ENCODE measurements around the gene FAM78B. TPM values are rescaled to one million over a fixed set of nuclear protein-coding genes. Genes with fewer than 3 reads are reported as not detected.

FAM78B gene
- total and polyA plus RNA-seq, 2 of the 8 experiments (the other 6 are each of a cell fraction or from before 2014, with no cell fraction given) = 2.3 to 3.6 TPM

- Histone ChIP-seq H3K4me3 (ENCODE audit: extremely low read depth in 1 of 4, insufficient read depth in 2 of 4, low read depth in 3 of 4, low read length in 4 of 4) (no peak overlapping the region), H4K20me1 (replicated peaks in 1 of 2; ENCODE audit: control insufficient read depth in 1 of 2, insufficient read depth in 2 of 2, low read length in 2 of 2) (no peaks in the 10 kb centered on the region), H2AFZ (ENCODE audit: low read length) (no peak overlapping the region), H3K27me3 (replicated peaks in 1 of 4; ENCODE audit: control insufficient read depth in 3 of 4, extremely low read depth in 1 of 4, insufficient read depth in 3 of 4, low read length in 3 of 4) (no peaks in the 10 kb centered on the region), H2BK15ac (ENCODE audit: low read length) (no peak overlapping the region), H2BK20ac (ENCODE audit: low read length) (no peak overlapping the region), H3K9ac (replicated peaks in 1 of 4; ENCODE audit: extremely low read depth in 1 of 4, low read depth in 3 of 4, low read length in 3 of 4) (no peak overlapping the region), H3K18ac (ENCODE audit: extremely low read depth, low read length) (no peak overlapping the region), H3K4me2 (ENCODE audit: insufficient read depth in 1 of 2, low read depth in 2 of 2, low read length in 2 of 2) (no peak overlapping the region), H3K14ac (ENCODE audit: insufficient read length) (no peak overlapping the region), H2BK12ac (ENCODE audit: low read depth, low read length) (no peak overlapping the region), H4K8ac (ENCODE audit: extremely low read depth, insufficient read depth, low read length) (no peak overlapping the region), H2BK5ac (ENCODE audit: low read depth, low read length) (no peak overlapping the region), H3K79me1 (ENCODE audit: low read depth, low read length) (no peaks in the 10 kb centered on the region), H3K36me3 (ENCODE audit: control insufficient read depth in 2 of 4, insufficient read depth in 4 of 4, low read length in 3 of 4) (no peaks in the 10 kb centered on the region), H3K4ac (replicated peaks; ENCODE audit: insufficient read length, low read depth, low read length) (no peak overlapping the region), H3K56ac (replicated peaks; ENCODE audit: insufficient read length, low read depth, low read length) (no peak overlapping the region), H3K79me2 (ENCODE audit: control insufficient read depth in 1 of 2, insufficient read depth in 2 of 2, low read length in 2 of 2) (no peaks in the 10 kb centered on the region), H4K91ac (replicated peaks; ENCODE audit: insufficient read length, low read length) (no peak overlapping the region), H3K9me3 (ENCODE audit: insufficient read depth in 2 of 2, low read depth in 1 of 2, low read length in 1 of 2) (no peaks in the 10 kb centered on the region), H3K4me1 (replicated peaks in 1 of 4; ENCODE audit: control insufficient read depth in 3 of 4, insufficient read depth in 4 of 4, low read length in 3 of 4) (peaks cover 0 to 4% (median 0%) of the 10 kb centered on the region in 4 experiments; a peak in 1 of 7 replicates), H3K23ac (ENCODE audit: insufficient read length) (no peak overlapping the region), H3K23me2 (ENCODE audit: low read depth, low read length) (no peaks in the 10 kb centered on the region), H2BK120ac (replicated peaks; ENCODE audit: low read depth, low read length) (no peak overlapping the region), H2AK5ac (ENCODE audit: low read depth, low read length) (no peak overlapping the region), H3K27ac (ENCODE audit: low read depth, low read length) (no peak overlapping the region), H4K5ac (ENCODE audit: insufficient read length, low read depth, low read length) (no peak overlapping the region)
- no peak for FAIRE-seq
- WGBS, 2 experiments (ENCODE audit: extremely low coverage in 1 of 2, insufficient coverage in 1 of 2, insufficient read length in 1 of 2, insufficient replicate concordance in 2 of 2, low coverage in 1 of 2, low lambda C conversion rate in 2 of 2, missing lambda C conversion rate in 1 of 2) = 94% methylated on average over 2 of the region's 2 CpGs; no CpG with 5 or more reads in 1 of the 2 experiments
- no peak for DNase-seq (ENCODE audit: low read depth in 1 of 2, low spot score in 2 of 2)
- POLR2A ChIA-PET (ENCODE audit: partially characterized antibody) = no interaction called here
- no peak for TF ChIP-seq CBX5 (IDR thresholded peaks at IDR 0.05; ENCODE audit: low read depth, low read length)
- TF ChIP-seq YY1 (IDR thresholded peaks at IDR 0.05; ENCODE audit: low read depth, low read length) = no peak
- no peak for TF ChIP-seq KDM1A (IDR thresholded peaks at IDR 0.05; ENCODE audit: borderline replicate concordance, low read length)
- TF ChIP-seq BRCA1 (IDR thresholded peaks at IDR 0.05; ENCODE audit: low read depth, low read length) = no peak
- CTCF ChIA-PET (ENCODE audit: partially characterized antibody) = interaction anchor here (1.3 to 2.0 kb wide), 2 partner anchors 25 to 48 kb away, joined by 3 to 5 read pairs; no protein-coding TSS in a partner anchor
These were observed 22.3 kb upstream of the FAM78B start for GRCh38 chr1:166189126-166189525.
